Measurements from ENCODE around the gene CALB2.

Gene CALB2

GRCh38 chr16:71360378-71360777 is 1.9 kb downstream of the CALB2 start:
- FAIRE-seq: no peak
- TF ChIP-seq TAF1 (IDR thresholded peaks at IDR 0.05; ENCODE audit: low read depth, low read length) (no peak), POU2F2 (IDR thresholded peaks at IDR 0.05; ENCODE audit: low read depth, low read length) (no peak), POLR2A (IDR thresholded peaks at IDR 0.05; ENCODE audit: low read depth, low read length) (no peak), PAX5 (IDR thresholded peaks at IDR 0.05; ENCODE audit: insufficient read depth, low read length, severe bottlenecking) (no peak), POLR2AphosphoS5 (IDR thresholded peaks at IDR 0.05; ENCODE audit: low read depth, low read length) (no peak), SPI1 (IDR thresholded peaks at IDR 0.05; ENCODE audit: low read depth, low read length) (no peak)
- DNase-seq (ENCODE audit: insufficient read length, low spot score): no peak

DNA sequence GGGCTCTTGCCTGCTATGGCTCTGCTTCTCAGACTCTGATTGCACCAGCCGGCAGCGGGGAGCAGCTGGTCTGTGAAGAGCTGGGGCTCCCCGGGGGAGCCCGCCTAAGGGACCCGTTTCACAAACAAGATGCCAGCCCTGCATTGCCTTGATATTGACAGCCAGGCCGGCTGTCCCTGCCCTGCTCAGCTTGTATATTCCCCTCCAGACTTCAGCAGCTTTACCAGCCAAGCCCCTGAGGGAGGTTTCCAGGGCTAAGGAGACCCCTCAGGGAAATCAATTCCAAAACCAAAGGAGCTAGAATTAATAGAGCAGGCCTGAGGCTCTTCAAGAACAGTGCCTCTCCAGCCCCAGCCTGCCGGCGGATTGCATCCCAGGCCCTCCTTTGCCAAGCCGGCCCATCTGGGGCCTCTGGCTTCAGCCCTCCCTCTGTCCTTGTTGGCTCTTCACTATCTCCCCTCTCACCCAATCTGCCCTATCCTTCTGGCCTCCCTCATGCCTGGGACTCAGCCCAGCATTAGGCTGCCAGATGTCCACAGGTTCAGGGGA is 5.7 kb downstream of the CALB2 start:
- DNase-seq (ENCODE audit: insufficient read length, low spot score) (no peak), FAIRE-seq (no peak)
- TF ChIP-seq POLR2AphosphoS5 (IDR thresholded peaks at IDR 0.05; ENCODE audit: low read depth, low read length) (no peak), POLR2A (IDR thresholded peaks at IDR 0.05; ENCODE audit: low read depth, low read length) (no peak), SPI1 (IDR thresholded peaks at IDR 0.05; ENCODE audit: low read depth, low read length) (no peak), TAF1 (IDR thresholded peaks at IDR 0.05; ENCODE audit: low read depth, low read length) (no peak), PAX5 (IDR thresholded peaks at IDR 0.05; ENCODE audit: insufficient read depth, low read length, severe bottlenecking) (no peak), POU2F2 (IDR thresholded peaks at IDR 0.05; ENCODE audit: low read depth, low read length) (no peak)

GRCh38 chr16:71365021-71365420 is 6.5 kb downstream of the CALB2 start:
- DNase-seq (ENCODE audit: insufficient read length, low spot score) (no peak), FAIRE-seq (no peak)
- TF ChIP-seq POLR2A (IDR thresholded peaks at IDR 0.05; ENCODE audit: low read depth, low read length): no peak
- TF ChIP-seq POLR2AphosphoS5 (IDR thresholded peaks at IDR 0.05; ENCODE audit: low read depth, low read length): no peak
- TF ChIP-seq SPI1 (IDR thresholded peaks at IDR 0.05; ENCODE audit: low read depth, low read length): no peak
- no peak for TF ChIP-seq TAF1 (IDR thresholded peaks at IDR 0.05; ENCODE audit: low read depth, low read length)
- TF ChIP-seq PAX5 (IDR thresholded peaks at IDR 0.05; ENCODE audit: insufficient read depth, low read length, severe bottlenecking): no peak
- TF ChIP-seq POU2F2 (IDR thresholded peaks at IDR 0.05; ENCODE audit: low read depth, low read length): no peak

GRCh38 chr16:71367241-71367976 is 8.9 kb downstream of the CALB2 start:
- DNase-seq (ENCODE audit: insufficient read length, low spot score): peak; percentile 53
- FAIRE-seq: peak; percentile 69
- no peak for TF ChIP-seq POU2F2 (IDR thresholded peaks at IDR 0.05; ENCODE audit: low read depth, low read length)
- no peak for TF ChIP-seq TAF1 (IDR thresholded peaks at IDR 0.05; ENCODE audit: low read depth, low read length)
- no peak for TF ChIP-seq POLR2A (IDR thresholded peaks at IDR 0.05; ENCODE audit: low read depth, low read length)
- no peak for TF ChIP-seq SPI1 (IDR thresholded peaks at IDR 0.05; ENCODE audit: low read depth, low read length)
- no peak for TF ChIP-seq POLR2AphosphoS5 (IDR thresholded peaks at IDR 0.05; ENCODE audit: low read depth, low read length)
- no peak for TF ChIP-seq PAX5 (IDR thresholded peaks at IDR 0.05; ENCODE audit: insufficient read depth, low read length, severe bottlenecking)

- DNase-seq (ENCODE audit: insufficient read length, low spot score) (no peak), FAIRE-seq (no peak)
- TF ChIP-seq PAX5 (IDR thresholded peaks at IDR 0.05; ENCODE audit: insufficient read depth, low read length, severe bottlenecking) (no peak), POU2F2 (IDR thresholded peaks at IDR 0.05; ENCODE audit: low read depth, low read length) (no peak), POLR2AphosphoS5 (IDR thresholded peaks at IDR 0.05; ENCODE audit: low read depth, low read length) (no peak), TAF1 (IDR thresholded peaks at IDR 0.05; ENCODE audit: low read depth, low read length) (no peak), POLR2A (IDR thresholded peaks at IDR 0.05; ENCODE audit: low read depth, low read length) (no peak), SPI1 (IDR thresholded peaks at IDR 0.05; ENCODE audit: low read depth, low read length) (no peak)
Observed at GRCh38 chr16:71368958-71369357, 10.4 kb downstream of the CALB2 start.

DNA sequence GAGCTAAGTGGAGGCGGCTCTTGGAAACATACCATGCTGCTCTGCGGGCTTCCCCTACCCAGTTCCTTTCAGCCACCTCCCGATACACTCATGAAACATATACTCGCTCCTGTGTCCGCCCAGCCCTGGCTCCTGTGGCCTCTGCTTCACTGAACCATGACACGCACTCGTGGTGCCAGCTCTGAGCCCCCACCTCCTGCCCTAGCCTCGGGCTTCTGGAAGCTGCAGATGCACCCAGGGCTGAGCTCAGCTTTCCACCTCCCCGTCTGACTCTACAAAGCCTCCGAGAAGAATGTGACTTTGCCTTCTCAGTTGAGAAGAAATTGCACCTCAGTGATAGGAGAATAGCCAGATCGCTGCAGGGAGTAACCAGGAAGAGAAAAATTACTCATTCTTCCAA is 11.0 kb downstream of the CALB2 start:
- FAIRE-seq (no peak), DNase-seq (ENCODE audit: insufficient read length, low spot score) (no peak)
- TF ChIP-seq TAF1 (IDR thresholded peaks at IDR 0.05; ENCODE audit: low read depth, low read length): no peak

DNA sequence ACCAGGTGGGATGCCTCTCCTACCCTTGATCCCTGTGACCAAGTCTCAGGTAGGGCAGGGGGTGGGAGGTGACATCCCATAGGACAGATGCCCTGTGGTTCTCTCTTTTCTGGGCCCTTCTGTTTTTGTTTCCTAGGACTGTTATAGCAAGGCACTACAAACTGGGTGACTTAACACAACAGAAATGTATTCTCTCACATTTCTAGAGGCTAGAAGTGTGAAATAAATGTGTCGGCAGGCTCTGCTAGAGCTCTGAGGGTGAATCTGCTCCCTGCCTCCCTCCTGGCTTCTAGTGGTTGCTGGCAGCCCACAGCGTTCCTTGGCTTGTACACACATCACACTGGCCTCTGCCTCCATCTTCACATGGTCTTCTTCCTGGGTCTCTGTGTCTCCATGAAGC is 12.7 kb downstream of the CALB2 start:
- no peak for FAIRE-seq
- DNase-seq (ENCODE audit: insufficient read length, low spot score): no peak
- TF ChIP-seq POLR2A (IDR thresholded peaks at IDR 0.05; ENCODE audit: low read depth, low read length) (no peak), POU2F2 (IDR thresholded peaks at IDR 0.05; ENCODE audit: low read depth, low read length) (no peak), SPI1 (IDR thresholded peaks at IDR 0.05; ENCODE audit: low read depth, low read length) (no peak), PAX5 (IDR thresholded peaks at IDR 0.05; ENCODE audit: insufficient read depth, low read length, severe bottlenecking) (no peak), TAF1 (IDR thresholded peaks at IDR 0.05; ENCODE audit: low read depth, low read length) (no peak), POLR2AphosphoS5 (IDR thresholded peaks at IDR 0.05; ENCODE audit: low read depth, low read length) (no peak)

- DNase-seq (ENCODE audit: insufficient read length, low spot score) (no peak), FAIRE-seq (no peak)
- no peak for TF ChIP-seq POLR2AphosphoS5 (IDR thresholded peaks at IDR 0.05; ENCODE audit: low read depth, low read length)
- no peak for TF ChIP-seq POU2F2 (IDR thresholded peaks at IDR 0.05; ENCODE audit: low read depth, low read length)
- TF ChIP-seq SPI1 (IDR thresholded peaks at IDR 0.05; ENCODE audit: low read depth, low read length): no peak
- TF ChIP-seq TAF1 (IDR thresholded peaks at IDR 0.05; ENCODE audit: low read depth, low read length): no peak
- TF ChIP-seq PAX5 (IDR thresholded peaks at IDR 0.05; ENCODE audit: insufficient read depth, low read length, severe bottlenecking): no peak
- TF ChIP-seq POLR2A (IDR thresholded peaks at IDR 0.05; ENCODE audit: low read depth, low read length): no peak
Observed at GRCh38 chr16:71373073-71373472, 14.6 kb downstream of the CALB2 start.

GRCh38 chr16:71376465-71377157 is 18.1 kb downstream of the CALB2 start:
- no peak for DNase-seq (ENCODE audit: insufficient read length, low spot score)
- TF ChIP-seq TAF1 (IDR thresholded peaks at IDR 0.05; ENCODE audit: low read depth, low read length) (no peak), PAX5 (IDR thresholded peaks at IDR 0.05; ENCODE audit: insufficient read depth, low read length, severe bottlenecking) (no peak), POLR2AphosphoS5 (IDR thresholded peaks at IDR 0.05; ENCODE audit: low read depth, low read length) (no peak), POLR2A (IDR thresholded peaks at IDR 0.05; ENCODE audit: low read depth, low read length) (no peak), POU2F2 (IDR thresholded peaks at IDR 0.05; ENCODE audit: low read depth, low read length) (no peak), SPI1 (IDR thresholded peaks at IDR 0.05; ENCODE audit: low read depth, low read length) (no peak)
- no peak for FAIRE-seq

Data from GM12891 (cell line).